Smooth muscle cell of bladder (primary cell): ENCODE results near the gene ARPC4. TPM values are rescaled to one million over a fixed set of nuclear protein-coding genes. Genes with fewer than 3 reads are reported as not detected.

Experiments used
- total RNA-seq: library from RNA; depleted of rRNA; stranded (reverse); fragments of >200 nt; gene quantifications from 2 replicates; pipeline ENCODE4 v1.2.3, GENCODE V29; 2014

The ARPC4 gene
- total RNA-seq: 170 and 213 TPM in 2 replicates

GRCh38 chr3:9792405-9793160 is at the start of gene ARPC4, which contains the start of gene TADA3:
Gene ARPC4, plus strand, starts transcription at chr3:9793082. Its CDS starts 40 bp downstream, at chr3:9793122.
Gene TADA3, minus strand, starts transcription at chr3:9792473. Its CDS starts 1,007 bp downstream, at chr3:9791466.

GRCh38 chr3:9749645-9750555 is 43.0 kb upstream of the ARPC4 start, which contains the start of gene OGG1:
Gene OGG1, plus strand, starts transcription at chr3:9749952. Its CDS starts 335 bp downstream, at chr3:9750287.

GRCh38 chr3:9769426-9770275 is 23.2 kb upstream of the ARPC4 start, which contains the start of gene CAMK1:
Gene CAMK1, minus strand, starts transcription at chr3:9769947. Its CDS starts 2,198 bp downstream, at chr3:9767749.

GRCh38 chr3:9809615-9810432 is 16.9 kb downstream of the ARPC4 start, which contains the start of gene TTLL3:
Gene TTLL3, plus strand, starts transcription at chr3:9810262. Its CDS starts 400 bp downstream, at chr3:9810662.

GRCh38 chr3:9843715-9844438 is 51.0 kb downstream of the ARPC4 start, which contains the start of gene RPUSD3:
Gene RPUSD3, minus strand, starts transcription at chr3:9844008. Its CDS starts 18 bp downstream, at chr3:9843990.

Other genes starting within 250 kb of the ARPC4 start
- 0.09 TPM in 1 of 2 replicates, not detected in the other for gene LHFPL4, start 239.3 kb upstream of the ARPC4 start, total RNA-seq
- 27.9 and 30.4 TPM in 2 replicates for gene MTMR14, start 143.6 kb upstream of the ARPC4 start, total RNA-seq
- not detected in 2 replicates for gene CPNE9, start 89.2 kb upstream of the ARPC4 start, total RNA-seq
- gene BRPF1, start 61.3 kb upstream of the ARPC4 start, total RNA-seq: 12.1 and 14.7 TPM in 2 replicates
- 17.1 and 17.9 TPM in 2 replicates for gene OGG1, start 43.1 kb upstream of the ARPC4 start, total RNA-seq
- gene CAMK1, start 23.1 kb upstream of the ARPC4 start, total RNA-seq: 33.0 and 34.3 TPM in 2 replicates
- 51.1 and 52.7 TPM in 2 replicates for gene TADA3, start 609 bp upstream of the ARPC4 start, total RNA-seq
- gene TTLL3, start 17.2 kb downstream of the ARPC4 start, total RNA-seq: 8.2 and 11.0 TPM in 2 replicates
- 18.3 and 21.1 TPM in 2 replicates for gene RPUSD3, start 50.9 kb downstream of the ARPC4 start, total RNA-seq
- 0.14 and 0.18 TPM in 2 replicates for gene CIDEC, start 87.2 kb downstream of the ARPC4 start, total RNA-seq
- 24.5 and 31.2 TPM in 2 replicates for gene JAGN1, start 97.5 kb downstream of the ARPC4 start, total RNA-seq
- gene IL17RE, start 109.8 kb downstream of the ARPC4 start, total RNA-seq: 0.14 and 0.83 TPM in 2 replicates
- gene IL17RC, start 124.0 kb downstream of the ARPC4 start, total RNA-seq: 24.7 and 34.0 TPM in 2 replicates
- gene CRELD1, start 140.8 kb downstream of the ARPC4 start, total RNA-seq: 20.1 and 58.8 TPM in 2 replicates
- gene PRRT3, start 159.3 kb downstream of the ARPC4 start, total RNA-seq: 1.6 and 2.1 TPM in 2 replicates
- gene EMC3, start 193.8 kb downstream of the ARPC4 start, total RNA-seq: 72.0 and 78.9 TPM in 2 replicates
- 2.0 and 2.6 TPM in 2 replicates for gene FANCD2, start 233.4 kb downstream of the ARPC4 start, total RNA-seq